Measurements from ENCODE around the gene SCCPDH. TPM values are rescaled to one million over a fixed set of nuclear protein-coding genes. Genes with fewer than 3 reads are reported as not detected.

The SCCPDH gene
- total RNA-seq, 2 experiments from 2014 or later, result 13.7 to 14.4 TPM

DNA sequence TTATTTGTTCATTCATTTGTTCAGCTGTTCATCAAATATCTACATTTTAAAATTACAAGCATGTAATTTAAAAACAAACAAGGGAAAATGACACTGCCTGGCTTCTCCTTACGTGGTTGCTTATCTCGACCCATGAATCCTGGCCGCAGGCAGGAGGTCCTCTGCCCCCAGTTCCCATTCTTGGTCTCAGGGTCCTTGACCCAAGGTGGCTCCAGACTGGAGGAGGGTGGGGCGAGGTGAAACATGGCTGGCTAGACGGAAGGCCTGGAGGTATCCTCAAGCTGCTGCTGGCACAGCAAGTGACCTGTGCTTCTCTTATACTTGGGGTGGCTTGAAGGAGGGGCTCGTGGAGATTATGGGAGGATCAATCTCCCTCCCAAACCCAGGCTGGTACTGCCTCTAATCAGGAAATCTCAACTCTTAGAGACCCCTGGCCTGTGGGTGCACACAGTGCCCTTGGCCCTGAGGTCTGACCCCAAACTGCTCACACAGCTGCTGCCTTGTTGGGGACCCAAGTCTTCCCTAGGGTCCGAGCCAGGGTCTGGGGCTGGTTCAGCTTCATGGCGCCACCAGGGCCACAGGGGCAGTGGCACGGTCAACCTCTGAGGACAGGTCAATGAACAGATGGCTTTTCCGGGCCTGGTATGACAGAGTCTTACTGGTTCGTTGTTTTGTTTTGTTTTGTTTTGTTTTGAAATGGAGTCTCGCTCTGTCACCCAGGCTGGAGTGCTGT lies 63.7 kb downstream of the SCCPDH start:
- peaks cover 7% of the 10 kb centered on the region for H3K4me1 Mint-ChIP-seq
- H3K27ac Mint-ChIP-seq, result no peak overlapping the region
- no peak for ATAC-seq (ENCODE audit: low read depth)
- no peak for DNase-seq
- no peak overlapping the region for H3K4me3 Mint-ChIP-seq
- no peaks in the 10 kb centered on the region for H3K9me3 Mint-ChIP-seq
- H3K36me3 Mint-ChIP-seq, result no peaks in the 10 kb centered on the region
- POLR2A ChIA-PET, result no interaction called here
- peaks cover 9% of the 10 kb centered on the region for H3K27me3 Mint-ChIP-seq

DNA sequence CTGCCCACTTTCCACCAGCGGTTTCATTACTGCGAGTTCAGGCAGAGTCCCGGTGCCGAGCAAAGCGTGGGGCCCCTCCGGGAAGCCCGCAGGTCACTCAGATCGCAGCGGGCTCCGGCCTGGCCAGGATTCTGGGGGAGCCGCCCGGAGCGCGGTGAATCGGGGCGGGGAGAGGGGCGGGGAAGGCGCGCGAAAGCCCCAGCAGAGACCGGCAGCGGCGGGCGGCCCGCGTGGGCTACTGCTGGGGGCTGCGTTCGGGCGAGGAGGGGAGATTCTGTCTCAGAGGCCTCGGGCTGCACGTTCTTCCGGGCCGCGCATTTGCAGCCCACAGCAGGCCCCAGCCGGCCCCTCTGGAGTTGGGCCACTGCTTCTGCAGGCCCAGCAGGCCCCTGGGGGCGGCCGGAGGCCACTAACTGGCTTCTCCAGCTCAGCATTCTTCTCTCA lies 64.7 kb downstream of the SCCPDH start:
- no peaks in the 10 kb centered on the region for H3K9me3 Mint-ChIP-seq
- peak overlapping the region; percentile 30 for H3K4me3 Mint-ChIP-seq
- peaks cover 7% of the 10 kb centered on the region for H3K4me1 Mint-ChIP-seq
- H3K27ac Mint-ChIP-seq, result no peak overlapping the region
- POLR2A ChIA-PET, result no interaction called here
- no peaks in the 10 kb centered on the region for H3K36me3 Mint-ChIP-seq
- ATAC-seq (ENCODE audit: low read depth) (no peak), DNase-seq (no peak)
- peaks cover 9% of the 10 kb centered on the region for H3K27me3 Mint-ChIP-seq

DNA sequence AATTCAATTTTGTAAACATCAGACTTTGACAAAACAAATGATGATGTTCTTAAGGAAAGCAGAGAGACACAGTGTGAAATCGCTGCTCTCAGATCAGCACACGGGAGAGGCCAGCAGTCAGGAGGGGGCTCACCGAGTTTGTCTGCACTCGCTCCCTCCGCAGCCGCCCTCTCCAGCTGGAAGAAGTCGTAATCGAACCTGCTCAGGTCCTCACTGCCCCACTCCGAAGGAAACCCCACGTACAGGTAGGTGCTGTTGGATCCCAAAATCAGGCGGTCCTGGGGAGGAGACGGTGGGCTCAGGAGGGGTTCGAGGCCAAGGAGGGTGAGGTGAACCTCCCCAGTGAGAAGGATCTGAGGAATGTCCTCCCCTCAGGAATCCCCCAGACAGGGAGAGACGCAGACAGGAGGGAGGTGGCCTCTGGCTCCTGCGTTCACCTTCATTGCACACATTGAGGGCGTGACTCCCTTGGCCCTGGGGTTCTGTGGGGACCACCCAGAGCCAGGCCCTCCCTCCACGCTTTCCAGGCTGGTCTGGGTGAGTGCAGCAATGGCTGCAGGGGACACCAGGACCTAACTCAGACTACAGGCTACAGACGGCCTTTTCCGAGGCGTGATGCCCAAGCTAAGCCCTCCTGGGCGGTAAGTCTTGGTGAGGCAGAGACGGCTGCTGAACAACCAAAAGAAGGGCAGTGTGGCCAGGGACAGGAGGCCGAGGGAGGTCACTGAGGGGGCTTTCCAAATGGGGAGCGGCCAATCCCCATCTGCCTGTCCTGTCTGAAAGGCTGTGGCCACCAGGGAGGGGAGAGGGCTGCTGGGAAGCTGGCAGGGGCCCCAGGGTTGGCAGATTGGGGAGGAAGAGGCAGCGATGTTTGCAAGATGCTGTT lies 65.5 kb downstream of the SCCPDH start:
- Mint-ChIP-seq H3K36me3 (no peaks in the 10 kb centered on the region), H3K4me3 (no peak overlapping the region), H3K27me3 (peaks cover 9% of the 10 kb centered on the region), H3K27ac (no peak overlapping the region), H3K9me3 (no peaks in the 10 kb centered on the region), H3K4me1 (peaks cover 6% of the 10 kb centered on the region)
- POLR2A ChIA-PET, result no interaction called here
- no peak for ATAC-seq (ENCODE audit: low read depth)
- DNase-seq, result no peak

DNA sequence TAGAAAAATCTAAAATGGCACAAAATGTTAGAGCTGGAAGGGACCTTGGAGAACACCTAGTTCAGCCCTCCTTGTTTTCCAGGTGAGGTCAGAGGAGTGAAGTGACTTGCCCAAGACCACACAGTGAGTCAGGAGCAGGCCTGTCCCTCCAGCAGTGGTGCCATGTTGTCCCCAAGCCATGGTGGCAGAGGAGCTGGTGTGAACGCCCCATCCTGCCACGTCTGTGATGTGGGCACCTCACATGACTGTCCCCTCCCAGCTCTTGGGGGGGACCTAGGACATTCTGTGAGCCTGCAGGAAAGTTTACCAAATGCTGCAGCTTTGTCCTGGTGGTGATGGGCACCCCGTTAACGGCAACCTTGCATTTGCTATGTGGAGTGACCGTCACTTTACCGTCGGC lies 66.2 kb downstream of the SCCPDH start:
- no peaks in the 10 kb centered on the region for H3K9me3 Mint-ChIP-seq
- no peak overlapping the region for H3K4me3 Mint-ChIP-seq
- H3K27me3 Mint-ChIP-seq, result peaks cover 9% of the 10 kb centered on the region
- ATAC-seq (ENCODE audit: low read depth) (no peak), DNase-seq (no peak)
- POLR2A ChIA-PET, result no interaction called here
- H3K27ac Mint-ChIP-seq, result no peak overlapping the region
- no peaks in the 10 kb centered on the region for H3K4me1 Mint-ChIP-seq
- H3K36me3 Mint-ChIP-seq, result no peaks in the 10 kb centered on the region

DNA sequence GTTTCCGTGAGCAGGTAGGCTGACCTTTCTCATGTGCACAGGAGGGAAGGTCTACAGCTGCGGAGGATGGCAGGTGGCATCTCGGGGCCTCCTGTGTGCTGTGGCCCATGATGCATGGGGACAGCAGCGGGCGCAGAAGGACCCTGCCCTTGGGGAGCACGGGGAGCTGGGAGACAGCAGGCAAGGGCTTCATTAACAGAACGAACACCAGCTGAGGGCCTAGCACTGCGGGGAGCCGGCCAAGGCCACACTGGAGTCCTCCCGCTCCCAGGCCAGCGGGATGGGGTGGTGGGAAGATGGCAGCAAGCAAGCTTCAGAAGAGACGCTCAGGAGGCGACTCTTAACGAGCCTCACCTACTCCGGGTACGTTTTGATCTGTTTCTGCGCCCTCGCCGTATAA lies 66.6 kb downstream of the SCCPDH start:
- POLR2A ChIA-PET, result no interaction called here
- Mint-ChIP-seq H3K36me3 (no peaks in the 10 kb centered on the region), H3K4me1 (no peaks in the 10 kb centered on the region), H3K27me3 (peaks cover 9% of the 10 kb centered on the region), H3K4me3 (no peak overlapping the region), H3K9me3 (no peaks in the 10 kb centered on the region), H3K27ac (no peak overlapping the region)
- DNase-seq, result no peak
- ATAC-seq (ENCODE audit: low read depth), result no peak

DNA sequence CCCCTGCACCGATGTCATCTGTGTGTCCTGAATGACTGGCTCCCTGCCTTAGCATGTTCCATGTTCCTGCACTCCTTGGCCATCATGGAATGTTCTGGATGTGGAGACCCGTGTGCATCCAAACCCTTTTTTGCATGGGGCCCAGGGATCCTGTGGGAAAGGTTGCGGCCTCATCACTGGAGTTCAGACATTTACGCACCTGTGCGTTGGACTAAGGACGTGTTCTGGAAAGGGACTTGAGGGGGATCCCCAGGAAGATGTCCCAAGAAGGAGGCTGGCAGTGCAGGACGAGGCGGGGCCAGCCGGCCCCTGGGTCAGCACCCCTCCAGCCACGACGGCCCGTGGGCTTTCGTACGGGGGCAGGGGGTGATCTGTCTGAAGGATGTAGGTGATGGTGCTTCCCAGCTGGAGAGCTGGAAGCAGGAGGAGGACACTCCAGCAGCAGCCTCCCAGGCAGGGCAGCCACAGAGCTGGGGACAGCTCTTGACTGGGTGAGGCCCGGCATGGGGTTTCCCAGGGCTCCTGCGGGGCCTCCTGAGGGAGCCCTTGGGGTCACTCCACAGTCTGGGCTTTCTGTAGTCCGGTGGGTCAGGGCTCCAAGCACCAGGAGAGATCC lies 67.2 kb downstream of the SCCPDH start:
- Mint-ChIP-seq H3K27ac (no peak overlapping the region), H3K9me3 (no peaks in the 10 kb centered on the region), H3K4me3 (no peak overlapping the region), H3K4me1 (no peaks in the 10 kb centered on the region), H3K36me3 (no peaks in the 10 kb centered on the region), H3K27me3 (peaks cover 9% of the 10 kb centered on the region)
- DNase-seq, result no peak
- POLR2A ChIA-PET, result no interaction called here
- ATAC-seq (ENCODE audit: low read depth), result no peak

DNA sequence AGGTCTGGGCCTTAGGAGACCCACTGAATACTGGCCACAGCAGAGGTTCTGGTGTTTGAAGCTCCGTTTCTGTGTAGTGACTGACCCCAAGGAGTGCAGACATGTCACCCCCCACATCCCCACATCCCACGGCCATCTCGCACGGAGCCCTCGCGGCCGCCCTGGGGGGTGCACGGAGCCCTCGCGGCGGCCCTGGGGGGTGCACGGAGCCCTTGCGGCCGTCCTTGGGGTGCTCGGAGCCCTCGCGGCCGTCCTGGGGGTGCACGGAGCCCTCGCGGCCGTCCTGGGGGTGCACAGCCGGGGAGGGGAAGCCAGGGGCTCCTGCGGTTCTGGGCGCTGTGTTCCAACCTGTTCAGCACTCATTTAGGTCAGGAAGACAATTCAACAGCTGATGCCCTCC lies 68.4 kb downstream of the SCCPDH start:
- Mint-ChIP-seq H3K27ac (no peak overlapping the region), H3K4me3 (no peak overlapping the region), H3K27me3 (peaks cover 7% of the 10 kb centered on the region), H3K4me1 (no peaks in the 10 kb centered on the region), H3K36me3 (no peaks in the 10 kb centered on the region), H3K9me3 (no peaks in the 10 kb centered on the region)
- ATAC-seq (ENCODE audit: low read depth) (no peak), DNase-seq (no peak)
- POLR2A ChIA-PET, result no interaction called here

DNA sequence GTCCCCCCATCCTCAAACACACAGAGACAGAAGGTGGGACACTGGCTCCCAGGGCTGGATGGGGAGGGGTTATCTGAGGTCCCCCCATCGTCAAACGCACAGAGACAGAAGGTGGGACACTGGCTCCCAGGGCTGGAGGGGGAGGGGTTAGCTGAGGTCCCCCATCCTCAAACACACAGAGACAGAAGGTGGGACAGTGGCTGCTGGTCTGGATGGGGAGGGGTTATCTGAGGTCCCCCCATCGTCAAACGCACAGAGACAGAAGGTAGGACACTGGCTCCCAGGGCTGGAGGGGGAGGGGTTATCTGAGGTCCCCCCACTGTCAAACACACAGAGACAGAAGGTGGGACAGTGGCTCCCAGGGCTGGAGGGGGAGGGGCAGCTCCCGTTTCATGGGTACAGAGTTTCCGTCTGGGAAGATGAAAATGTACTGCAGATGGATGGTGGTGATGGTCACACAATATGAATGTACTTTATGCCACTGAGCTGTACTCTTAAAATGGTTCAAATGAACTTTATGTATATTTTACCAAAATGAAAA lies 69.2 kb downstream of the SCCPDH start:
- Mint-ChIP-seq H3K4me3 (no peak overlapping the region), H3K36me3 (no peaks in the 10 kb centered on the region), H3K4me1 (no peaks in the 10 kb centered on the region), H3K27ac (no peak overlapping the region), H3K27me3 (peaks cover 3% of the 10 kb centered on the region), H3K9me3 (no peaks in the 10 kb centered on the region)
- DNase-seq (no peak), ATAC-seq (ENCODE audit: low read depth) (no peak)
- POLR2A ChIA-PET, result no interaction called here

DNA sequence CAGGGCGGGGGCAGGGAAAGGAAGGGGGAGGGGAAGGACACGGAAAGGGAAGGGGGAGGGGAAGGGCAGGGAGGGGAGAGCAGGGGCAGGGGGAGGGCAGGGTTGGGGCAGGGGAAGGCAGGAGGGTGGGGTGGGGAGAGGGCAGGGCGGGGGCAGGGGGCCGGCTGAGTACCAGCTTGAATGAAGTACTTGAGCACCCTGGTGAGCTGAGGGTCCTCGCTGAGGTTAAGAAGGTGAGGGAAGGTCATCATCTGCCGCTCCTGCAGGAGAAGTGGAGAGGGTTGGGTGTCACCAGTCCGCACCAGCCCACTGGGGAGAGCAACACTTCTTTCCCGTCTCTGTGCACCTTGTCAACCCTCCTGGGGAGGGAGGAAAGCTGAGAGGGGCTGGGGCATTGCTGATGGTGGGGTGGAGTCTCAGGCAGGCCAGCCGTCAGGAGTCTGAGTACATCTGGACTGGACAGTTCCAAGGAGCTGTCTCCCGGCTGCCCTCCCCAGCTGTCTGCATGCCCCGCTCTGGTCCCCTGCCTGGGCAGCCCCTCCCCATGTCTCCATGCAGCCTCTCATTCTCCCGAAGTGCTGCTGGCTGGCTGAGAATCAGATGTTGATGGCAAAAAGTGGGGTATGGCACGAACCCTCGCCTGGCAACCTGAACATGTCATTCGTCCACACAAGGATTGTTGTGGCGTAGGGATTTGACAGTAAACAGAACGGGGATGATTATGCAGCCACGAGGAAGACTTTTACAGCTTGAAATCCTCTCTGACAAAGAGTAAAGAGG lies 70.0 kb downstream of the SCCPDH start:
- POLR2A ChIA-PET, result no interaction called here

DNA sequence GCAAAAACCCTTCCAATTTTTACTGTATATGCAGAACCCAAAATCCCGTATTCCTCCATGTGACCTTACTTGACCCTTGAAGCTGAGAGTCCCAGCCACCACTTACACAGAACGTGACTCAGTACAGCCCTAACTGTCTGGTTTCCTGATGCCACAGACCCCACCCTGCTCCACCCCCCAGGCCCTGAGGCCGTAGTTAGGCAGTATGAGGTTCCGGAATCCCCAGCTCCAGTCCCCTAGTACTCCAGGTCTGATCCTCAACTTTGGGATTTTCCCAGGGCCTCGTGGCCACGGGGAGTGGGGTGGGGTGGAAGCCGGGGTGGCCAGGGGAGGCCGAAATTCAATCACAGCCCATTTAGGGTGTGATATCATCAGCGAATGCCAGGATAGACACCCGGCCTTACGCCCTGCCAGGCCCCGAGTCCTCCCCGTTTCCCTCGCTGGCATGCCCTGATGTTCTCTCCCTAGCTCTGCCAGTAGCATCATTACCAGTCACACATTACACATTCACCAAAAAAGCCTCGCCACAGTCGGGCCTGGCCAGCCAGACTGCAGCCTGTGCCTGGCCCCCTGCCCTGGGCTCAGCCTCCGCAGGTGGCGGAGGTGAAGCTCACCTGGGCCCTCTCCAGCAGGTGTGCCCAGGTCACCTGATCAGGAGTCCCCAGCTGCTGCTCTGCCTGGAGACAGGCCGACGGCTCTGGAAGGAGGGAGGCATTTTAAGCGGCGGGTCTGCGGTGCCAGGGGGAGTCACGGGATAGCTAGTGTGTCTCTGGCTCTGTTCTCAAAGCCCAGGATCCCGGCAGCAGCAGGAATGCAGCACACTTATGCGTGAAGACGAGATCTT lies 70.8 kb downstream of the SCCPDH start:
- DNase-seq, result no peak
- POLR2A ChIA-PET, result no interaction called here
- H3K27me3 Mint-ChIP-seq, result no peaks in the 10 kb centered on the region
- no peak overlapping the region for H3K27ac Mint-ChIP-seq
- no peaks in the 10 kb centered on the region for H3K9me3 Mint-ChIP-seq
- ATAC-seq (ENCODE audit: low read depth), result no peak
- H3K36me3 Mint-ChIP-seq, result no peaks in the 10 kb centered on the region
- H3K4me3 Mint-ChIP-seq, result no peak overlapping the region
- no peaks in the 10 kb centered on the region for H3K4me1 Mint-ChIP-seq

More for the DNA sequence above, 70.0 kb downstream of the SCCPDH start:
- ATAC-seq (ENCODE audit: low read depth) (no peak), DNase-seq (no peak)
- Mint-ChIP-seq H3K4me1 (no peaks in the 10 kb centered on the region), H3K27ac (no peak overlapping the region), H3K36me3 (no peaks in the 10 kb centered on the region), H3K27me3 (no peaks in the 10 kb centered on the region), H3K9me3 (no peaks in the 10 kb centered on the region), H3K4me3 (no peak overlapping the region)

DNA sequence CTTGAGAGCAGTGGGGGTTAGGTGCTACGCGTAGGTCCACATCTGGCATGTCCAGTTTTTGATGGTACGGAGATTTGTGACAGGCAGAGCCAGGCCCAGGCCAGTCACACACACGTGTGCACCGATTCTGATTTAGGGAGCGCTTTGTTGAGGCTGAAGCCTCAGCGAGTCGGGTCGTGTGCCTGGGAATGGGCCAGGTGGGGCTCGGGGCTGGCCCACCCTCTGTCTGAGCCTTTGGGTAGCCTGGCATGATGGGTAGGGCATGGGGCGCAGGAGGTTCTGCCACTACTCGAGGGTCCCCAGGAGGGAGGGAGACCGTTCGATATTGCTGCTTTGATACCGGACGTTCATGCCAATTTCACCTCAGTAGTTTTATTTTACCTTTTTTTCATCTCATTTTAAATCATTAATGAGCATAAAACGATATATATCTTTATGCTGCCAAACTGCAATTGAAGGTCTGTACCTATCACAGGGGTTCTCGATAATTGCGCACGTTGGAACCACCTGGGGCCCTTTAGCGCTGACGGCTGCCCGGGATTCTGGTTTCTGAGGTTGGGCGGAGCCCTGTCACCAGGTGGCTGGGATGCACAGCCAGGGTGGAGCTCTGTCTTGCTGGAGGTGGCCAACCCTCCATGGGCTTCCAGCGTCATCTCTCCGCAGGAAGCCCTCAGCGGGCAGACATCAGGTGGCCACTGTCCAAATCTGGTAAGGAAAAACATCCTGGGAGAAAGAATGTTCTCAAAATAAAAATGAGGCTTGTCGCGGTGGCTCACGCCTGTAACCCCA lies 71.9 kb downstream of the SCCPDH start:
- no peaks in the 10 kb centered on the region for H3K27me3 Mint-ChIP-seq
- no peak overlapping the region for H3K27ac Mint-ChIP-seq
- no peaks in the 10 kb centered on the region for H3K4me1 Mint-ChIP-seq
- POLR2A ChIA-PET, result no interaction called here
- no peak for DNase-seq
- no peak overlapping the region for H3K4me3 Mint-ChIP-seq
- H3K9me3 Mint-ChIP-seq, result no peaks in the 10 kb centered on the region
- ATAC-seq (ENCODE audit: low read depth), result no peak
- no peaks in the 10 kb centered on the region for H3K36me3 Mint-ChIP-seq

DNA sequence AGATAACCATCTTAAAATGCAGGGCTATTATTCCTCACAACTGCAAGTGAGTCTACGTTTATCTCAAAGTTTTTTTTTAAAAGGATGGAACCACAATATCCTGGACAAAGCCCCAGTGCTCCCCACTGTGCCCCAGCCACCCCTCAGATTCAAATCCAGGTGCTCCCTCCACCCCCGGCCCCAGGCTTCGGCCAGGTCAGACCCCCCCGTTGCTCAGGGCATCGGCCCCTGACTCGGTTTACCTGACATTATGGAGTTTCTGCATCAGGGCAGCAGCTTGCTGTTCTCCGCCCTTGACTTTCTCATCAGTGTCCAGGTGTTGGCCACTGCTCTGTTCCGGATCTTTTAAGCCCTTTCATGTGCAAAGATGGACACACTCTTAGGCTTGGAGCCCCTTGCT lies 72.9 kb downstream of the SCCPDH start:
- H3K27me3 Mint-ChIP-seq, result no peaks in the 10 kb centered on the region
- DNase-seq, result no peak
- no peak overlapping the region for H3K27ac Mint-ChIP-seq
- no peaks in the 10 kb centered on the region for H3K36me3 Mint-ChIP-seq
- H3K4me3 Mint-ChIP-seq, result no peak overlapping the region
- ATAC-seq (ENCODE audit: low read depth), result no peak
- H3K9me3 Mint-ChIP-seq, result no peaks in the 10 kb centered on the region
- POLR2A ChIA-PET, result interaction anchor here (0.5 kb wide), 1 partner anchor 16 kb away, joined by 3 read pairs; no protein-coding TSS in a partner anchor
- H3K4me1 Mint-ChIP-seq, result no peaks in the 10 kb centered on the region

Data from activated naive CD8-positive, alpha-beta T cell treated with anti-CD3 and anti-CD28 coated beads, Interleukin-2, amount 10 ng/mL, durations not matched to agents 7 days and 5 days (primary cell).